ENCODE results near the gene KRTAP10-3.
"Not testable (repeated sequence)": the region's sequence is repeated elsewhere in the genome, so short reads cannot be mapped to it uniquely, and the experiment has no call there.

DNA sequence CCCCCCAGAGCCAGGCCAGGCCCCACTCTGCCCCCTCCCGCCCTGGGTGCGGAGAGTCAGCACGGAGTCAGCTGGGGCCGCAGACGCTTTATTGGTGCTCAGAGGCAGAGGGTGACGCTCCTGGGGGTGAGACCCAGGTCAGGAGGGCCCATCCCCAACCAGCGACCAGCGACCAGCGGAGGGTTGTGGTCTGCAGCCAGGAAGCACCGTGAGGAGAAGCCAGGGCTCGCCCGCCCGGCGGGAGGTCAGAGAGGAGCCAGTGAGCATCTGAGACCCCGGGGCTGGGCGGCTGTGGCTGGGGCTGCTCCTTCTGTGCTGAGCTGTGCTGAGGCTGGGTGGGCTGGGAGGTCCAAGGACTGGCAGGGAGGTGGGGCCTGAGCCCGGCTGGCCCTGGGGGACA lies 8.3 kb downstream of the KRTAP10-3 start:
- not testable (repeated sequence) for TF ChIP-seq POLR2A, SPI1 (IDR thresholded peaks at IDR 0.05; ENCODE audit: low read depth, low read length)
